Liver (tissue), 9 donors: ENCODE data around the gene STN1. TPM values are rescaled to one million over a fixed set of nuclear protein-coding genes. Genes with fewer than 3 reads are reported as not detected.
A peak's percentile ranks its signal among the peaks of the same experiment; 100 is the strongest.

Source experiments
- DNase-seq: peaks from one replicate; pipeline ENCODE4 v3.0.0-alpha.2; 2017; ENCODE audit warnings: low spot score
- H3K27ac ChIP-seq, 2 donors: one replicate each; pipeline ENCODE4 v1.7.0; 2013; ENCODE audit warnings: inconsistent platforms in 2 of 2, low read length in 2 of 2, control low read depth in 1 of 2, low read depth in 1 of 2, mild to moderate bottlenecking in 1 of 2
- H3K27me3 ChIP-seq, 4 donors: one replicate each; pipeline versions ENCODE4 v1.6.1 to v1.7.0; 2013; ENCODE audit warnings: low read length in 3 of 4, inconsistent platforms in 1 of 4, mild to moderate bottlenecking in 1 of 4, moderate library complexity in 1 of 4; ENCODE audit not compliant: control insufficient read depth in 4 of 4, insufficient read depth in 4 of 4
- H3K36me3 ChIP-seq, 4 donors: one replicate each; pipeline versions ENCODE4 v1.6.1 to v1.7.0; 2013; ENCODE audit warnings: low read length in 3 of 4, mild to moderate bottlenecking in 3 of 4, low read depth in 1 of 4, moderate library complexity in 1 of 4; ENCODE audit not compliant: control insufficient read depth in 4 of 4, insufficient read depth in 3 of 4
- H3K4me1 ChIP-seq, 4 donors: one replicate each; pipeline versions ENCODE4 v1.6.1 to v1.7.0; 2013; ENCODE audit warnings: low read length in 3 of 4, mild to moderate bottlenecking in 3 of 4, moderate library complexity in 1 of 4; ENCODE audit not compliant: control insufficient read depth in 4 of 4, insufficient read depth in 4 of 4
- H3K4me3 ChIP-seq, 3 donors: one replicate each; pipeline versions ENCODE4 v1.6.1 to v1.7.0; 2013; ENCODE audit warnings: low read length in 3 of 3, control low read depth in 1 of 3, low read depth in 1 of 3, mild to moderate bottlenecking in 1 of 3
- H3K9ac ChIP-seq, 2 donors: one replicate each; pipeline ENCODE4 v1.7.0; 2013; ENCODE audit warnings: low read length in 2 of 2, mild to moderate bottlenecking in 2 of 2, moderate library complexity in 2 of 2, control low read depth in 1 of 2, low read depth in 1 of 2
- H3K9me3 ChIP-seq, 4 donors: one replicate each; pipeline versions ENCODE4 v1.6.1 to v1.7.0; 2013; ENCODE audit warnings: low read length in 3 of 4; ENCODE audit not compliant: control insufficient read depth in 4 of 4
- ATF3 ChIP-seq: IDR thresholded peaks from 2 replicates; pipeline ENCODE4 v1.6.1; 2016; ENCODE audit warnings: antibody characterized with exemption
- EGR1 ChIP-seq, 2 donors: IDR thresholded peaks; 2 replicates each; pipeline ENCODE4 v1.6.1; 2016 to 2018; ENCODE audit warnings: antibody characterized with exemption in 2 of 2, low read depth in 2 of 2
- FOXA1 ChIP-seq: IDR thresholded peaks from 2 replicates; pipeline ENCODE4 v1.6.1; 2016; ENCODE audit warnings: antibody characterized with exemption
- FOXA2 ChIP-seq: IDR thresholded peaks from 2 replicates; pipeline ENCODE4 v1.6.1; 2016; ENCODE audit warnings: antibody characterized with exemption
- GABPA ChIP-seq, 2 donors: IDR thresholded peaks in 1 of 2; conservative IDR thresholded peaks in 1 of 2; 2 replicates each; pipeline ENCODE4 v1.6.1; 2016; ENCODE audit warnings: antibody characterized with exemption in 2 of 2, mild to moderate bottlenecking in 1 of 2, moderate library complexity in 1 of 2
- HNF4A ChIP-seq, 2 donors: conservative IDR thresholded peaks; 2 replicates each; pipeline ENCODE4 v1.6.1; 2016; ENCODE audit warnings: antibody characterized with exemption in 2 of 2, mild to moderate bottlenecking in 2 of 2
- HNF4G ChIP-seq: IDR thresholded peaks from 2 replicates; pipeline ENCODE4 v1.6.1; 2016; ENCODE audit warnings: antibody characterized with exemption
- JUND ChIP-seq, 2 donors: IDR thresholded peaks; 2 replicates each; pipeline ENCODE4 v1.6.1; 2016; ENCODE audit warnings: antibody characterized with exemption in 2 of 2
- NR2F2 ChIP-seq: IDR thresholded peaks from 2 replicates; pipeline ENCODE4 v1.6.1; 2016; ENCODE audit warnings: antibody characterized with exemption
- RAD21 ChIP-seq, 2 donors: IDR thresholded peaks; 2 replicates each; pipeline ENCODE4 v1.6.1; 2016; ENCODE audit warnings: antibody characterized with exemption in 2 of 2, mild to moderate bottlenecking in 2 of 2
- RXRA ChIP-seq, 2 donors: IDR thresholded peaks; 2 replicates each; pipeline ENCODE4 v1.6.1; 2017 to 2018; ENCODE audit warnings: antibody characterized with exemption in 2 of 2, mild to moderate bottlenecking in 1 of 2
- SP1 ChIP-seq: IDR thresholded peaks from 2 replicates; pipeline ENCODE4 v1.6.1; 2018; ENCODE audit warnings: antibody characterized with exemption, mild to moderate bottlenecking
- TAF1 ChIP-seq: conservative IDR thresholded peaks from 2 replicates; pipeline ENCODE4 v1.6.1; 2016; ENCODE audit warnings: antibody characterized with exemption, mild to moderate bottlenecking
- YY1 ChIP-seq: IDR thresholded peaks from 2 replicates; pipeline ENCODE4 v1.6.1; 2016; ENCODE audit warnings: antibody characterized with exemption, mild to moderate bottlenecking
- ZBTB33 ChIP-seq: IDR thresholded peaks from 2 replicates; pipeline ENCODE4 v1.6.1; 2016; ENCODE audit warnings: antibody characterized with exemption
- WGBS: extraction: QIAGEN DNeasy Blood & Tissue Kit; methylation state at CpG from one replicate; pipeline ENCODE4 v1.1.7; 2013; 5-methylcytosine and 5-hydroxymethylcytosine counted together
- polyA plus RNA-seq, 2 donors: library from polyadenylated mRNA; stranded (reverse) in 1 of 2; unstranded in 1 of 2; fragments of 200-250 nt in 1 of 2; fragments of >200 nt in 1 of 2; fragmentation: Nextera tagmentation in 1 of 2; extraction: Ambion mirVana in 1 of 2; gene quantifications; one replicate each; pipeline versions ENCODE4 v1.2.1 to v1.2.3, GENCODE V29; 2013 to 2015
- total RNA-seq, 2 donors: library from RNA; depleted of rRNA; stranded (reverse); fragments of >200 nt; gene quantifications; one replicate each; pipeline ENCODE4 v1.2.3, GENCODE V29; 2014
- TF ChIP-seq, protein P1 (sequence below): IDR thresholded peaks from 2 replicates; pipeline ENCODE4 v1.6.1; 2016; ENCODE audit warnings: antibody characterized with exemption, mild to moderate bottlenecking
- TF ChIP-seq, protein P2 (sequence below): IDR thresholded peaks from 2 replicates; pipeline ENCODE4 v1.6.1; 2016; ENCODE audit warnings: antibody characterized with exemption
- TF ChIP-seq, protein P3 (sequence below): fragments of 150-350 bp; IDR thresholded peaks from 2 replicates; pipeline ENCODE4 v1.5.1; 2017; ENCODE audit warnings: improper control_type of control experiment, low read depth, low read length; ENCODE audit not compliant: missing input control
- donor health status: healthy.
- donor health status: healthy.
- donor health status: healthy.
- donor health status: healthy.
- donor health status: healthy.

The STN1 gene
- total and polyA plus RNA-seq, 4 donors: 6.9 to 12.9 (median 8.0) TPM

DNA sequence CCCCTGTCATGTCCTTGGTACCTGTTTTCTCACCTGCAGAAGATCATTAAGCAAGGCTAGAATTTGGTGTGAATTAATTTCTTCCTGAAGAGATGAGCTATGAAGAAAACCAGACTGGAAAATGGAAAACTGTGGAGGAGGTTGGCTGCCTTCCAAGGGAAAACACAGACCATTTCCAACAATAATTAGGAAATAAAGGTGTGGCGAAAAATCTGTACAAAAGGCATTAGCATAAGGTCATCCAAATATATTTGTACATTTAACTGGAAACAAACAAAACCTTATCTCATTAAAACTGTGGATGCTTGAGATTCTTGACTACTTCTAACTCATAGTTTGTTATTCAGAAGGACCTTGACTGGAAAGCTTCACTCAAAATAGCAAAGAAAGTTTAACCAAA is 1.7 kb downstream of the STN1 start:
- no peak for DNase-seq
- no peaks in the 10 kb centered on the region for H3K9me3 ChIP-seq

DNA sequence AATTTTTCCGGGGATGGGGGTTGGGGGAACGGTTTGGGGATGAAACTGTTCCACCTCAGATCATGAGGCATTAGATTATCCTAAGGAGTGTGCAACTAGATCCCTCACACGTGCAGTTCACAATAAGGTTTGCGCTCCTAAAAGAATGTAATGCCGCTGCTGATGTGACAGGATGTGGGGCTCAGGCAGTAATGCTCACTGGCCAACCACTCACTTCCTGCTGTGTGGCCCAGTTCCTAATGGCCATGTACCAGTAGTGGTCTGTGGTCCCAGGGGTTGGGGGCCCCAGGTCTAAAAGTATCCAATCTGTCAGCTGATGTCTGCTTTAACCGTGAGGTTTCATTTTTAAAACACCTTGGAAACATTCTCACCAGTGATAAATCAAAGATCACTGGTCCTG is 2.2 kb downstream of the STN1 start:
- no peaks in the 10 kb centered on the region for H3K36me3 ChIP-seq
- 68% methylated on average over 6 of the region's 6 CpGs for WGBS
- H3K9ac ChIP-seq: peak overlapping the region in 1 of 2 donors; percentile 2
- TF ChIP-seq, protein P1, sequence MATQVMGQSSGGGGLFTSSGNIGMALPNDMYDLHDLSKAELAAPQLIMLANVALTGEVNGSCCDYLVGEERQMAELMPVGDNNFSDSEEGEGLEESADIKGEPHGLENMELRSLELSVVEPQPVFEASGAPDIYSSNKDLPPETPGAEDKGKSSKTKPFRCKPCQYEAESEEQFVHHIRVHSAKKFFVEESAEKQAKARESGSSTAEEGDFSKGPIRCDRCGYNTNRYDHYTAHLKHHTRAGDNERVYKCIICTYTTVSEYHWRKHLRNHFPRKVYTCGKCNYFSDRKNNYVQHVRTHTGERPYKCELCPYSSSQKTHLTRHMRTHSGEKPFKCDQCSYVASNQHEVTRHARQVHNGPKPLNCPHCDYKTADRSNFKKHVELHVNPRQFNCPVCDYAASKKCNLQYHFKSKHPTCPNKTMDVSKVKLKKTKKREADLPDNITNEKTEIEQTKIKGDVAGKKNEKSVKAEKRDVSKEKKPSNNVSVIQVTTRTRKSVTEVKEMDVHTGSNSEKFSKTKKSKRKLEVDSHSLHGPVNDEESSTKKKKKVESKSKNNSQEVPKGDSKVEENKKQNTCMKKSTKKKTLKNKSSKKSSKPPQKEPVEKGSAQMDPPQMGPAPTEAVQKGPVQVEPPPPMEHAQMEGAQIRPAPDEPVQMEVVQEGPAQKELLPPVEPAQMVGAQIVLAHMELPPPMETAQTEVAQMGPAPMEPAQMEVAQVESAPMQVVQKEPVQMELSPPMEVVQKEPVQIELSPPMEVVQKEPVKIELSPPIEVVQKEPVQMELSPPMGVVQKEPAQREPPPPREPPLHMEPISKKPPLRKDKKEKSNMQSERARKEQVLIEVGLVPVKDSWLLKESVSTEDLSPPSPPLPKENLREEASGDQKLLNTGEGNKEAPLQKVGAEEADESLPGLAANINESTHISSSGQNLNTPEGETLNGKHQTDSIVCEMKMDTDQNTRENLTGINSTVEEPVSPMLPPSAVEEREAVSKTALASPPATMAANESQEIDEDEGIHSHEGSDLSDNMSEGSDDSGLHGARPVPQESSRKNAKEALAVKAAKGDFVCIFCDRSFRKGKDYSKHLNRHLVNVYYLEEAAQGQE: no peak
- TF ChIP-seq HNF4G: no peak
- TF ChIP-seq HNF4A (conservative IDR thresholded peaks at IDR 0.05): no peak
- no peak for TF ChIP-seq EGR1 (IDR thresholded peaks at IDR 0.05; ENCODE audit: low read depth in 2 of 2)
- TF ChIP-seq, protein P2, sequence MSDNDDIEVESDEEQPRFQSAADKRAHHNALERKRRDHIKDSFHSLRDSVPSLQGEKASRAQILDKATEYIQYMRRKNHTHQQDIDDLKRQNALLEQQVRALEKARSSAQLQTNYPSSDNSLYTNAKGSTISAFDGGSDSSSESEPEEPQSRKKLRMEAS: no peak
- no peak for TF ChIP-seq TAF1
- TF ChIP-seq JUND (IDR thresholded peaks at IDR 0.05): no peak
- TF ChIP-seq SP1: no peak
- TF ChIP-seq, protein P3, sequence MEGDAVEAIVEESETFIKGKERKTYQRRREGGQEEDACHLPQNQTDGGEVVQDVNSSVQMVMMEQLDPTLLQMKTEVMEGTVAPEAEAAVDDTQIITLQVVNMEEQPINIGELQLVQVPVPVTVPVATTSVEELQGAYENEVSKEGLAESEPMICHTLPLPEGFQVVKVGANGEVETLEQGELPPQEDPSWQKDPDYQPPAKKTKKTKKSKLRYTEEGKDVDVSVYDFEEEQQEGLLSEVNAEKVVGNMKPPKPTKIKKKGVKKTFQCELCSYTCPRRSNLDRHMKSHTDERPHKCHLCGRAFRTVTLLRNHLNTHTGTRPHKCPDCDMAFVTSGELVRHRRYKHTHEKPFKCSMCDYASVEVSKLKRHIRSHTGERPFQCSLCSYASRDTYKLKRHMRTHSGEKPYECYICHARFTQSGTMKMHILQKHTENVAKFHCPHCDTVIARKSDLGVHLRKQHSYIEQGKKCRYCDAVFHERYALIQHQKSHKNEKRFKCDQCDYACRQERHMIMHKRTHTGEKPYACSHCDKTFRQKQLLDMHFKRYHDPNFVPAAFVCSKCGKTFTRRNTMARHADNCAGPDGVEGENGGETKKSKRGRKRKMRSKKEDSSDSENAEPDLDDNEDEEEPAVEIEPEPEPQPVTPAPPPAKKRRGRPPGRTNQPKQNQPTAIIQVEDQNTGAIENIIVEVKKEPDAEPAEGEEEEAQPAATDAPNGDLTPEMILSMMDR: no peak
- no peak for TF ChIP-seq FOXA2
- no peak for TF ChIP-seq FOXA1
- TF ChIP-seq RAD21 (IDR thresholded peaks at IDR 0.05): no peak
- no peak for TF ChIP-seq ATF3
- no peak for TF ChIP-seq ZBTB33
- no peak for TF ChIP-seq NR2F2
- no peak for TF ChIP-seq GABPA (IDR thresholded peaks at IDR 0.05 in 1 of 2, conservative IDR thresholded peaks at IDR 0.05 in 1 of 2)
- TF ChIP-seq RXRA (IDR thresholded peaks at IDR 0.05): no peak
- no peak for TF ChIP-seq YY1
- H3K27me3 ChIP-seq: no peaks in the 10 kb centered on the region
- H3K4me3 ChIP-seq: no peak overlapping the region
- H3K27ac ChIP-seq: peak overlapping the region; percentile 5 to 48
- H3K4me1 ChIP-seq: peaks cover 3 to 26% (median 13%) of the 10 kb centered on the region in 4 donors
- DNase-seq: no peak
- H3K9me3 ChIP-seq: no peaks in the 10 kb centered on the region

More for the DNA sequence above, 1.7 kb downstream of the STN1 start:
- H3K36me3 ChIP-seq: no peaks in the 10 kb centered on the region
- WGBS: 16% methylated on average over 1 of the region's 1 CpG
- H3K9ac ChIP-seq: peak overlapping the region in 1 of 2 donors; percentile 2
- peaks cover 3 to 26% (median 13%) of the 10 kb centered on the region in 4 donors for H3K4me1 ChIP-seq
- peak overlapping the region; percentile 5 to 48 for H3K27ac ChIP-seq
- H3K27me3 ChIP-seq: no peaks in the 10 kb centered on the region
- no peak overlapping the region for H3K4me3 ChIP-seq
- peak in 1 of 2 donors; percentile 6 for TF ChIP-seq RXRA (IDR thresholded peaks at IDR 0.05)
- TF ChIP-seq EGR1 (IDR thresholded peaks at IDR 0.05; ENCODE audit: low read depth in 2 of 2): peak in 1 of 2 donors; percentile 6
- TF ChIP-seq SP1: peak; percentile 8
- no peak for TF ChIP-seq TAF1
